PC-3 (cell line): ENCODE results near the gene CA11.

Source experiments
- EZH2 ChIP-seq: fragments of 300-600 bp; sonication (generic); IDR thresholded peaks from one replicate; pipeline ENCODE4 v1.6.1; 2017; ENCODE audit warnings: antibody characterized with exemption, mild to moderate bottlenecking, low read length; ENCODE audit not compliant: unreplicated experiment
- TF ChIP-seq, protein P1 (sequence below): fragments of 300-600 bp; sonication (generic); conservative IDR thresholded peaks from 2 replicates; pipeline ENCODE4 v1.5.1; 2017; ENCODE audit warnings: antibody characterized with exemption, low read depth, mild to moderate bottlenecking, low read length

DNA sequence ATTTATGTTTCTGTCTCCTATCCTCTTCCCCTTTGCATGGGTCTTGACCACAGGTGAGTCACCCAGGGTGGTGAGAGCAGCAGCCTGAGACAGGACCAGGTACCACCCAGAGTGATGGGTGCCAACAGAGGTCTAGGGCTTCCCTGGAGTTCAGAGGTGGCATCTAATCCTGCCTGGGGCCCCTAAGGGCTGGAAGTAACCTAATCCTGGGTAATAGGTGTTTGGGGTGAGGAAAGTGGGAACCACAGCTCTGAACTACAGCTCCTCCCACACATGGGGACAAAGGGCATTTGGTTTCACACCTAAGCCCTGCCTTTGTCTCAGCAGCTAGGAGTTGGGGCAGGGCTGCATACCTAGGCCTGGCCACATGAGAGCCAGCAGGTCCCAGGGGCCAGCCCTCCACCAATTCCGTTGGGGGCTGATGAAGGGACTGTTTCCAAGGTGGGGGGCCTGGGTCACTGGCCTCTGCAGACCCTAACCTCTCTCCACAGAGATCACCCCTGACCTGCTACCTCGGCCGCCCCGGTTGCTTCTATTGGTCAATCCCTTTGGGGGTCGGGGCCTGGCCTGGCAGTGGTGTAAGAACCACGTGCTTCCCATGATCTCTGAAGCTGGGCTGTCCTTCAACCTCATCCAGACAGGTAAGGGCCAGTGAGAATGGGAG lies 18.7 kb downstream of the CA11 start:
- TF ChIP-seq, protein P1, sequence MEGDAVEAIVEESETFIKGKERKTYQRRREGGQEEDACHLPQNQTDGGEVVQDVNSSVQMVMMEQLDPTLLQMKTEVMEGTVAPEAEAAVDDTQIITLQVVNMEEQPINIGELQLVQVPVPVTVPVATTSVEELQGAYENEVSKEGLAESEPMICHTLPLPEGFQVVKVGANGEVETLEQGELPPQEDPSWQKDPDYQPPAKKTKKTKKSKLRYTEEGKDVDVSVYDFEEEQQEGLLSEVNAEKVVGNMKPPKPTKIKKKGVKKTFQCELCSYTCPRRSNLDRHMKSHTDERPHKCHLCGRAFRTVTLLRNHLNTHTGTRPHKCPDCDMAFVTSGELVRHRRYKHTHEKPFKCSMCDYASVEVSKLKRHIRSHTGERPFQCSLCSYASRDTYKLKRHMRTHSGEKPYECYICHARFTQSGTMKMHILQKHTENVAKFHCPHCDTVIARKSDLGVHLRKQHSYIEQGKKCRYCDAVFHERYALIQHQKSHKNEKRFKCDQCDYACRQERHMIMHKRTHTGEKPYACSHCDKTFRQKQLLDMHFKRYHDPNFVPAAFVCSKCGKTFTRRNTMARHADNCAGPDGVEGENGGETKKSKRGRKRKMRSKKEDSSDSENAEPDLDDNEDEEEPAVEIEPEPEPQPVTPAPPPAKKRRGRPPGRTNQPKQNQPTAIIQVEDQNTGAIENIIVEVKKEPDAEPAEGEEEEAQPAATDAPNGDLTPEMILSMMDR = no peak
- TF ChIP-seq EZH2 = no peak
